HepG2 (cell line): ENCODE measurements around the gene SUCLA2. TPM values are rescaled to one million over a fixed set of nuclear protein-coding genes. Genes with fewer than 3 reads are reported as not detected.
A peak's percentile ranks its signal among the peaks of the same experiment; 100 is the strongest.

Experiments used
- ATF7-NPFF ChIP-seq: sonication (generic); formaldehyde crosslinking; IDR thresholded peaks from 2 replicates; pipeline ENCODE4 v1.8.1; 2023; ENCODE audit warnings: mild to moderate bottlenecking, low read depth, missing genetic modification reagents, moderate library complexity
- DMAP1 ChIP-seq: IDR thresholded peaks from 2 replicates; pipeline ENCODE4 v1.6.1; 2016
- HNRNPH1 ChIP-seq: fragments of 200-400 bp; formaldehyde crosslinking; optimal IDR thresholded peaks from 2 replicates; pipeline ENCODE3; 2017; ENCODE audit warnings: mild to moderate bottlenecking, low read depth, low read length
- JUND ChIP-seq: sonication (generic); formaldehyde crosslinking; IDR thresholded peaks from 2 replicates; pipeline ENCODE4 v1.8.0; 2022; ENCODE audit warnings: mild to moderate bottlenecking, missing genetic modification reagents
- KMT2B ChIP-seq: IDR thresholded peaks from 2 replicates; pipeline ENCODE4 v1.6.1; 2016; ENCODE audit warnings: missing genetic modification reagents, missing compliant biosample characterization
- NFIB ChIP-seq: sonication (generic); formaldehyde crosslinking; IDR thresholded peaks from 2 replicates; pipeline ENCODE4 v1.9.0; 2021; ENCODE audit warnings: missing genetic modification reagents, mild to moderate bottlenecking, borderline replicate concordance
- NFIC ChIP-seq: IDR thresholded peaks from 2 replicates; pipeline ENCODE4 v1.6.1; 2012; ENCODE audit warnings: mild to moderate bottlenecking, low read length, inconsistent platforms
- PAF1 ChIP-seq: IDR thresholded peaks from 2 replicates; pipeline ENCODE4 v1.6.1; 2016; ENCODE audit warnings: missing genetic modification reagents, missing compliant biosample characterization
- POLR2AphosphoS5 ChIP-seq: IDR thresholded peaks from 2 replicates; pipeline ENCODE4 v1.6.1; 2012; ENCODE audit warnings: low read depth, low read length
- RELA ChIP-seq: sonication (generic); formaldehyde crosslinking; IDR thresholded peaks from 2 replicates; pipeline ENCODE4 v1.4.0; 2020; ENCODE audit warnings: missing genetic modification reagents
- SP5 ChIP-seq: IDR thresholded peaks from 2 replicates; pipeline ENCODE4 v1.6.1; 2016; ENCODE audit warnings: low read depth, borderline replicate concordance
- ZFYVE20 ChIP-seq: sonication (generic); formaldehyde crosslinking; IDR thresholded peaks from 2 replicates; pipeline ENCODE4 v1.8.0; 2023; ENCODE audit warnings: low read depth, mild to moderate bottlenecking, moderate library complexity, missing genetic modification reagents, borderline replicate concordance
- ZMYM3 ChIP-seq: sonication (generic); formaldehyde crosslinking; IDR thresholded peaks from 2 replicates; pipeline ENCODE4 v1.5.1; 2020; ENCODE audit warnings: mild to moderate bottlenecking, missing genetic modification reagents
- ZNF224 ChIP-seq: sonication (generic); formaldehyde crosslinking; IDR thresholded peaks from 2 replicates; pipeline ENCODE4 v1.5.0; 2020; ENCODE audit warnings: mild to moderate bottlenecking, missing genetic modification reagents
- ZNF230 ChIP-seq: sonication (generic); formaldehyde crosslinking; IDR thresholded peaks from 2 replicates; pipeline ENCODE4 v1.4.0; 2020; ENCODE audit warnings: mild to moderate bottlenecking, missing genetic modification reagents
- ZNF234 ChIP-seq: sonication (generic); formaldehyde crosslinking; conservative IDR thresholded peaks from 2 replicates; pipeline ENCODE4 v1.5.1; 2020; ENCODE audit warnings: mild to moderate bottlenecking, missing genetic modification reagents
- ZNF329 ChIP-seq: sonication (generic); formaldehyde crosslinking; IDR thresholded peaks from 2 replicates; pipeline ENCODE4 v1.9.0; 2021; ENCODE audit warnings: low read depth, mild to moderate bottlenecking, missing genetic modification reagents
- ZNF558 ChIP-seq: sonication (generic); formaldehyde crosslinking; IDR thresholded peaks from 2 replicates; pipeline ENCODE4 v1.9.0; 2022; ENCODE audit warnings: mild to moderate bottlenecking, missing genetic modification reagents, borderline replicate concordance
- ZNF644 ChIP-seq: IDR thresholded peaks from 2 replicates; pipeline ENCODE4 v1.6.1; 2016; ENCODE audit warnings: low read depth
- ZNF652 ChIP-seq: IDR thresholded peaks from 2 replicates; pipeline ENCODE4 v1.6.1; 2016; ENCODE audit warnings: low read depth, borderline replicate concordance
- ZNF841 ChIP-seq: sonication (generic); formaldehyde crosslinking; IDR thresholded peaks from 2 replicates; pipeline ENCODE4 v1.8.1; 2023; ENCODE audit warnings: missing genetic modification reagents, borderline replicate concordance
- ZSCAN31 ChIP-seq: sonication (generic); formaldehyde crosslinking; IDR thresholded peaks from 2 replicates; pipeline ENCODE4 v1.5.0; 2020; ENCODE audit warnings: low read depth, mild to moderate bottlenecking, missing genetic modification reagents
- polyA plus RNA-seq, 8 experiments: library from polyadenylated mRNA; depleted of rRNA in 3 of 8; stranded (reverse) in 7 of 8; unstranded in 1 of 8; fragments of >200 nt; fragmentation: Illumina TruSeq in 4 of 8; extraction: Trizol in 4 of 8; gene quantifications; 2 replicates each; pipeline versions ENCODE4 v1.2.1 to v1.2.3, GENCODE V29; 2011 to 2016; ENCODE audit warnings: low read depth in 4 of 8, missing spikeins in 1 of 8, mixed read lengths in 1 of 8; ENCODE audit not compliant: insufficient read depth in 1 of 8
- total RNA-seq, 5 experiments: library from RNA; depleted of rRNA; stranded (reverse); fragments of >200 nt; fragmentation: Illumina TruSeq; extraction: Trizol; gene quantifications; 2 replicates each; pipeline ENCODE4 v1.2.3, GENCODE V29; 2016; ENCODE audit warnings: low read depth in 1 of 5
- TF ChIP-seq, protein P1 (sequence below): sonication (generic); formaldehyde crosslinking; IDR thresholded peaks from 2 replicates; pipeline ENCODE4 v1.4.0; 2020; ENCODE audit warnings: missing genetic modification reagents
- TF ChIP-seq, protein P2 (sequence below): sonication (generic); formaldehyde crosslinking; IDR thresholded peaks from 2 replicates; pipeline ENCODE4 v1.9.0; 2021; ENCODE audit warnings: missing genetic modification reagents, borderline replicate concordance
- TF ChIP-seq, protein P3 (sequence below): sonication (generic); formaldehyde crosslinking; IDR thresholded peaks from 2 replicates; pipeline ENCODE4 v1.4.0; 2020; ENCODE audit warnings: mild to moderate bottlenecking, low read depth, missing genetic modification reagents

Gene SUCLA2
- total and polyA plus RNA-seq, 2 of the 13 experiments (the other 11 are each of a cell fraction or from before 2014, with no cell fraction given): 28.4 to 77.1 TPM

DNA sequence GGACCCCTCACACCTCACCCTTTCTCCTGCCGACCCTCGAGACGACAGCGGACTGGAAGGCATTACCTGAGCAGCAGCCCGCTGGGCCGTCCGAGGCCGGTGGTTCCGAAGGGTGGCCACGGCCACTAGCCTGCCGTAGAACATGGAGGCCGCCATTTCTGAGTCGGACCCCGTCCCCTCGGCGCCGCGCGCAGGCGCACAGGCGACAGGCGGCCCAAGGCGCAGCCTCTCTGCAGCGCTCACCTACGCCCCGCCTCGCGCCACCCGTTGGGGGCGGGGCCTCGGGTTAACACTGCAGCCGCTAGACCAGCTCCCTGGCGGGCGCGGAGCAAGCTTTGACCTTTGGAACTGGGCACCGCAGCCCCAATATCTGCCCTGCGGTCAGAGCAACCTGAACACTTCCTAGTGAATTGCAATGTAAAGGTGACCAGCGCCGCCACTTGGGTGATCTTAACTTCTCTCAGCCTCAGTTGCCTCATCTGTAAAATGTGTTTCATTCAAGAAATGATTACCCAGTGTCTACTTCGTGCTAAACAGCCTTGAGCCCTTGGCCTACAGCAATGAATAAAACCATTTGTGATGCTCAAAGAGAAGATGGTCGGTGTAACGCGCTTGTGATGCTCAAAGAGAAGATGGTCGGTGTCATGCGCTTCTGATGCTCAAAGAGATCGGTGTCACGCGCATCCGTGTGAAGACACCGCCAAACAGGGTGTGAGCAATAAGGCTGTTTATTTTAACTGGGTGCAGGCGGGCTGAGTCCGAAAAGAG, at the start of gene SUCLA2 (continued):
- TF ChIP-seq, protein P1, sequence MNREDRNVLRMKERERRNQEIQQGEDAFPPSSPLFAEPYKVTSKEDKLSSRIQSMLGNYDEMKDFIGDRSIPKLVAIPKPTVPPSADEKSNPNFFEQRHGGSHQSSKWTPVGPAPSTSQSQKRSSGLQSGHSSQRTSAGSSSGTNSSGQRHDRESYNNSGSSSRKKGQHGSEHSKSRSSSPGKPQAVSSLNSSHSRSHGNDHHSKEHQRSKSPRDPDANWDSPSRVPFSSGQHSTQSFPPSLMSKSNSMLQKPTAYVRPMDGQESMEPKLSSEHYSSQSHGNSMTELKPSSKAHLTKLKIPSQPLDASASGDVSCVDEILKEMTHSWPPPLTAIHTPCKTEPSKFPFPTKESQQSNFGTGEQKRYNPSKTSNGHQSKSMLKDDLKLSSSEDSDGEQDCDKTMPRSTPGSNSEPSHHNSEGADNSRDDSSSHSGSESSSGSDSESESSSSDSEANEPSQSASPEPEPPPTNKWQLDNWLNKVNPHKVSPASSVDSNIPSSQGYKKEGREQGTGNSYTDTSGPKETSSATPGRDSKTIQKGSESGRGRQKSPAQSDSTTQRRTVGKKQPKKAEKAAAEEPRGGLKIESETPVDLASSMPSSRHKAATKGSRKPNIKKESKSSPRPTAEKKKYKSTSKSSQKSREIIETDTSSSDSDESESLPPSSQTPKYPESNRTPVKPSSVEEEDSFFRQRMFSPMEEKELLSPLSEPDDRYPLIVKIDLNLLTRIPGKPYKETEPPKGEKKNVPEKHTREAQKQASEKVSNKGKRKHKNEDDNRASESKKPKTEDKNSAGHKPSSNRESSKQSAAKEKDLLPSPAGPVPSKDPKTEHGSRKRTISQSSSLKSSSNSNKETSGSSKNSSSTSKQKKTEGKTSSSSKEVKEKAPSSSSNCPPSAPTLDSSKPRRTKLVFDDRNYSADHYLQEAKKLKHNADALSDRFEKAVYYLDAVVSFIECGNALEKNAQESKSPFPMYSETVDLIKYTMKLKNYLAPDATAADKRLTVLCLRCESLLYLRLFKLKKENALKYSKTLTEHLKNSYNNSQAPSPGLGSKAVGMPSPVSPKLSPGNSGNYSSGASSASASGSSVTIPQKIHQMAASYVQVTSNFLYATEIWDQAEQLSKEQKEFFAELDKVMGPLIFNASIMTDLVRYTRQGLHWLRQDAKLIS (CRISPR knock-in tag): no peak
- TF ChIP-seq, protein P2, sequence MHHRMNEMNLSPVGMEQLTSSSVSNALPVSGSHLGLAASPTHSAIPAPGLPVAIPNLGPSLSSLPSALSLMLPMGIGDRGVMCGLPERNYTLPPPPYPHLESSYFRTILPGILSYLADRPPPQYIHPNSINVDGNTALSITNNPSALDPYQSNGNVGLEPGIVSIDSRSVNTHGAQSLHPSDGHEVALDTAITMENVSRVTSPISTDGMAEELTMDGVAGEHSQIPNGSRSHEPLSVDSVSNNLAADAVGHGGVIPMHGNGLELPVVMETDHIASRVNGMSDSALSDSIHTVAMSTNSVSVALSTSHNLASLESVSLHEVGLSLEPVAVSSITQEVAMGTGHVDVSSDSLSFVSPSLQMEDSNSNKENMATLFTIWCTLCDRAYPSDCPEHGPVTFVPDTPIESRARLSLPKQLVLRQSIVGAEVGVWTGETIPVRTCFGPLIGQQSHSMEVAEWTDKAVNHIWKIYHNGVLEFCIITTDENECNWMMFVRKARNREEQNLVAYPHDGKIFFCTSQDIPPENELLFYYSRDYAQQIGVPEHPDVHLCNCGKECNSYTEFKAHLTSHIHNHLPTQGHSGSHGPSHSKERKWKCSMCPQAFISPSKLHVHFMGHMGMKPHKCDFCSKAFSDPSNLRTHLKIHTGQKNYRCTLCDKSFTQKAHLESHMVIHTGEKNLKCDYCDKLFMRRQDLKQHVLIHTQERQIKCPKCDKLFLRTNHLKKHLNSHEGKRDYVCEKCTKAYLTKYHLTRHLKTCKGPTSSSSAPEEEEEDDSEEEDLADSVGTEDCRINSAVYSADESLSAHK: no peak
- TF ChIP-seq ZFYVE20 (CRISPR knock-in tag) (no peak), ATF7-NPFF (CRISPR knock-in tag) (no peak), PAF1 (CRISPR knock-in tag) (no peak), JUND (no peak), ZNF841 (no peak), SP5 (0 out of 2 replicates have a peak, but pooled peaks have one; percentile 19), ZNF644 (CRISPR knock-in tag) (no peak), ZNF329 (peak; percentile 46; the same call in 1 of the 2 replicates), NFIB (CRISPR knock-in tag) (no peak), ZNF224 (CRISPR knock-in tag) (no peak; the same call in 1 of the 2 replicates), DMAP1 (CRISPR knock-in tag) (0 out of 2 replicates have a peak, but pooled peaks have one; percentile 38), KMT2B (peak; percentile 80; the same call in 1 of the 2 replicates), ZNF652 (CRISPR knock-in tag) (peak; percentile 86), ZSCAN31 (CRISPR knock-in tag) (0 out of 2 replicates have a peak, but pooled peaks have one; percentile 82), POLR2AphosphoS5 (peak; percentile 84), ZNF234 (CRISPR knock-in tag) (no peak), ZNF558 (CRISPR knock-in tag) (no peak), ZNF230 (CRISPR knock-in tag) (0 out of 2 replicates have a peak, but pooled peaks have one; percentile 60), RELA (CRISPR knock-in tag) (no peak), HNRNPH1 (no peak), ZMYM3 (CRISPR knock-in tag) (peak; percentile 96), NFIC (no peak)
- TF ChIP-seq, protein P3, sequence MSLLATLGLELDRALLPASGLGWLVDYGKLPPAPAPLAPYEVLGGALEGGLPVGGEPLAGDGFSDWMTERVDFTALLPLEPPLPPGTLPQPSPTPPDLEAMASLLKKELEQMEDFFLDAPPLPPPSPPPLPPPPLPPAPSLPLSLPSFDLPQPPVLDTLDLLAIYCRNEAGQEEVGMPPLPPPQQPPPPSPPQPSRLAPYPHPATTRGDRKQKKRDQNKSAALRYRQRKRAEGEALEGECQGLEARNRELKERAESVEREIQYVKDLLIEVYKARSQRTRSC (CRISPR knock-in tag): no peak
